K562 (cell line): ENCODE measurements around the gene LYVE1.

Source experiments
- CBX5 ChIP-seq: IDR thresholded peaks from 2 replicates; pipeline ENCODE4 v1.6.1; 2014; ENCODE audit warnings: low read depth, borderline replicate concordance
- FOSL1 ChIP-seq: fragments of 200-800 bp; sonication (Bioruptor generic); conservative IDR thresholded peaks from 2 replicates; pipeline ENCODE4 v1.6.1; 2016; ENCODE audit warnings: missing genetic modification characterization, missing compliant biosample characterization
- GABPA ChIP-seq: fragments of 200-800 bp; sonication (Bioruptor generic); conservative IDR thresholded peaks from 2 replicates; pipeline ENCODE4 v1.6.1; 2016; ENCODE audit warnings: low read depth, missing genetic modification characterization, missing compliant biosample characterization
- MTF1 ChIP-seq: fragments of 250-450 bp; sonication (Bioruptor Pico); IDR thresholded peaks from 2 replicates; pipeline ENCODE4 v1.9.0; 2021; ENCODE audit warnings: moderate library complexity, mild to moderate bottlenecking, inconsistent platforms, borderline replicate concordance
- POLR2A ChIP-seq: fragments of 450-650 bp; conservative IDR thresholded peaks from 2 replicates; pipeline ENCODE4 v1.6.1; 2016
- RFX5 ChIP-seq: IDR thresholded peaks from 2 replicates; pipeline ENCODE4 v1.6.1; 2011; ENCODE audit warnings: low read depth, mild to moderate bottlenecking, improper control_type of control experiment, low read length
- SRSF1 ChIP-seq: fragments of 200-400 bp; formaldehyde crosslinking; IDR thresholded peaks from 2 replicates; pipeline ENCODE4 v1.6.1; 2017; ENCODE audit warnings: mild to moderate bottlenecking, low read depth, low read length, moderate library complexity
- SRSF9 ChIP-seq: fragments of 200-400 bp; formaldehyde crosslinking; IDR thresholded peaks from 2 replicates; pipeline ENCODE4 v1.6.1; 2017; ENCODE audit warnings: low read depth, low read length, borderline replicate concordance
- YBX1 ChIP-seq: fragments of 450-650 bp; IDR thresholded peaks from 2 replicates; pipeline ENCODE4 v1.7.1; 2016; ENCODE audit warnings: mild to moderate bottlenecking
- ZNF184 ChIP-seq: sonication (generic); formaldehyde crosslinking; IDR thresholded peaks from 2 replicates; pipeline ENCODE4 v1.5.0; 2020; ENCODE audit warnings: missing genetic modification reagents
- ZNF384 ChIP-seq: IDR thresholded peaks from 2 replicates; pipeline ENCODE4 v1.6.1; 2012; ENCODE audit warnings: low read depth, low read length, improper control_type of control experiment
- TF ChIP-seq, protein P1 (sequence below), 2 experiments: IDR thresholded peaks in 1 of 2; conservative IDR thresholded peaks in 1 of 2; 2 replicates each; pipeline ENCODE4 v1.6.1; 2016; ENCODE audit warnings: low read depth in 2 of 2, mild to moderate bottlenecking in 1 of 2, missing compliant biosample characterization in 1 of 2, missing genetic modification characterization in 1 of 2, moderate library complexity in 1 of 2

DNA sequence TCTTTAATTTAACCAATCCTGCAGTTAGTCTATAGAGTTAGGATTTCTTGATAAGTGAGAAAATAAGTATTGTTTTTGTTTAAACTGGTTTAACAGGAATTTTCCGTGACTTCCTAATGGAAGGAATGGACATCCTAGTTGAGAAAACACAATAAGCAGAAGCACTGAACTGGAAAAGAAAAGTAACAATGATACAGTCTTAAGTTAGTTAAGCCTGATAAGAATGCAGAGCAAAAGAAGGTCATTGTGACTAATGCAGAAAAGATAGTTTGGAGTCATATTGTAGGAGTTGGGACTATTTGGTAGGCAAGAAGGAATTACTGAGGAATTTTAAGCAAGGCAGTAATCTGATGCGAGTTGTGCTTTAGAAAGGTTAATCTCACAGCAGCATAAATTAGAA is 39.2 kb downstream of the LYVE1 start:
- TF ChIP-seq RFX5 (no peak), FOSL1 (tag) (no peak), YBX1 (no peak), ZNF184 (CRISPR knock-in tag) (no peak), SRSF9 (no peak), ZNF384 (no peak), SRSF1 (no peak), CBX5 (no peak), POLR2A (no peak), GABPA (no peak), MTF1 (no peak)
- TF ChIP-seq, protein P1, sequence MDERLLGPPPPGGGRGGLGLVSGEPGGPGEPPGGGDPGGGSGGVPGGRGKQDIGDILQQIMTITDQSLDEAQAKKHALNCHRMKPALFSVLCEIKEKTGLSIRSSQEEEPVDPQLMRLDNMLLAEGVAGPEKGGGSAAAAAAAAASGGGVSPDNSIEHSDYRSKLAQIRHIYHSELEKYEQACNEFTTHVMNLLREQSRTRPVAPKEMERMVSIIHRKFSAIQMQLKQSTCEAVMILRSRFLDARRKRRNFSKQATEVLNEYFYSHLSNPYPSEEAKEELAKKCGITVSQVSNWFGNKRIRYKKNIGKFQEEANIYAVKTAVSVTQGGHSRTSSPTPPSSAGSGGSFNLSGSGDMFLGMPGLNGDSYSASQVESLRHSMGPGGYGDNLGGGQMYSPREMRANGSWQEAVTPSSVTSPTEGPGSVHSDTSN (CRISPR knock-in tag; IDR thresholded peaks at IDR 0.05; ENCODE audit: low read depth), result no peak
- TF ChIP-seq, protein P1 (tag; conservative IDR thresholded peaks at IDR 0.05; ENCODE audit: low read depth), result no peak
